Esophagus muscularis mucosa (tissue), 4 donors: ENCODE measurements around the gene BPIFB2.

Experiments
- CTCF ChIP-seq, 3 experiments: fragments of 200-600 bp in 2 of 3; fragments of 450-650 bp in 1 of 3; sonication (generic) in 2 of 3; IDR thresholded peaks; one replicate each; pipeline ENCODE4 v1.5.1; 2017 to 2019; ENCODE audit warnings: antibody characterized with exemption in 3 of 3, mild to moderate bottlenecking in 2 of 3, moderate library complexity in 1 of 3
- EP300 ChIP-seq: sonication (generic); formaldehyde crosslinking; IDR thresholded peaks from one replicate; pipeline ENCODE4 v1.6.1; 2017; ENCODE audit warnings: antibody characterized with exemption
- POLR2A ChIP-seq: fragments of 450-650 bp; IDR thresholded peaks from one replicate; pipeline ENCODE4 v1.6.1; 2017; ENCODE audit warnings: antibody characterized with exemption, moderate library complexity, mild to moderate bottlenecking, low read depth
- POLR2AphosphoS5 ChIP-seq, 2 donors: sonication (generic); formaldehyde crosslinking; IDR thresholded peaks; one replicate each; pipeline ENCODE4 v1.6.1; 2017; ENCODE audit warnings: antibody characterized with exemption in 2 of 2

- TF ChIP-seq POLR2AphosphoS5 (IDR thresholded peaks at IDR 0.05) (no peak), CTCF (IDR thresholded peaks at IDR 0.05) (no peak), POLR2A (no peak), EP300 (no peak)
Observed at GRCh38 chr20:32999603-33000250, 7.8 kb upstream of the BPIFB2 start.
